GM12801 (cell line): ENCODE data around the gene CMYA5.

Experiments
- TF ChIP-seq, protein P1 (sequence below): IDR thresholded peaks from one replicate; pipeline ENCODE4 v1.5.1; 2011; ENCODE audit warnings: control low read depth; ENCODE audit not compliant: insufficient read length; ENCODE audit errors: extremely low read depth

The CMYA5 gene

DNA sequence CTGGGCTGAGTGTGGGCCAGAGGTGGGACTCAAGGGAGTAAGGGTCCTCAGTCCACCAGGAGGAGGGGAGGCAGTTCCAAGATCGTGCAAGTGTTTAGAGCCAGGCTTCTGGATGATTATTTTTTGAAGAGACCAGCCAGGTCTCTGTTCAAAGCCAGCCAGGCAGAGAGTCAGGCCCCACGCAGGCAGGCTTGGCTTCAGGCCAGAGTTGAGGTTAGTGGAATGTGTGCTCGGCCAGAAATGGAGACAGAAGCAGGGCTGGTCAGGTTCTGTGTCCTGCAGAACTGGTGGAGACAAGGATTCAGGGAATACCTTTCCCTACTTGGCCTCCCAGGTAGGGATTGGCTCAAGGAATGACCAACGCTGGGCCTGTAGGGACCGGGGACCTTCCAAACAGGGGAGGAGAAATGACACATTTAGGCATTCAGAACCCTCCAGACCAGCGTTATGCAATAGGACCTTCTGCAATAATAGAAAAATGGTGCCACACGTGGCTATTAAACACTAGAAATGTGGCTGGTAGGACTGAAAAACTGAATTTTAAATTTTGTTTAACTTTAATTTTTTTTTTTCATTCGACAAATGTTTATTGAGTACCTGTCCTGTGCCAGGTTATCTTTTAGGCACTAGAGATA lies 106.2 kb downstream of the CMYA5 start:
- TF ChIP-seq, protein P1, sequence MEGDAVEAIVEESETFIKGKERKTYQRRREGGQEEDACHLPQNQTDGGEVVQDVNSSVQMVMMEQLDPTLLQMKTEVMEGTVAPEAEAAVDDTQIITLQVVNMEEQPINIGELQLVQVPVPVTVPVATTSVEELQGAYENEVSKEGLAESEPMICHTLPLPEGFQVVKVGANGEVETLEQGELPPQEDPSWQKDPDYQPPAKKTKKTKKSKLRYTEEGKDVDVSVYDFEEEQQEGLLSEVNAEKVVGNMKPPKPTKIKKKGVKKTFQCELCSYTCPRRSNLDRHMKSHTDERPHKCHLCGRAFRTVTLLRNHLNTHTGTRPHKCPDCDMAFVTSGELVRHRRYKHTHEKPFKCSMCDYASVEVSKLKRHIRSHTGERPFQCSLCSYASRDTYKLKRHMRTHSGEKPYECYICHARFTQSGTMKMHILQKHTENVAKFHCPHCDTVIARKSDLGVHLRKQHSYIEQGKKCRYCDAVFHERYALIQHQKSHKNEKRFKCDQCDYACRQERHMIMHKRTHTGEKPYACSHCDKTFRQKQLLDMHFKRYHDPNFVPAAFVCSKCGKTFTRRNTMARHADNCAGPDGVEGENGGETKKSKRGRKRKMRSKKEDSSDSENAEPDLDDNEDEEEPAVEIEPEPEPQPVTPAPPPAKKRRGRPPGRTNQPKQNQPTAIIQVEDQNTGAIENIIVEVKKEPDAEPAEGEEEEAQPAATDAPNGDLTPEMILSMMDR, result no peak

DNA sequence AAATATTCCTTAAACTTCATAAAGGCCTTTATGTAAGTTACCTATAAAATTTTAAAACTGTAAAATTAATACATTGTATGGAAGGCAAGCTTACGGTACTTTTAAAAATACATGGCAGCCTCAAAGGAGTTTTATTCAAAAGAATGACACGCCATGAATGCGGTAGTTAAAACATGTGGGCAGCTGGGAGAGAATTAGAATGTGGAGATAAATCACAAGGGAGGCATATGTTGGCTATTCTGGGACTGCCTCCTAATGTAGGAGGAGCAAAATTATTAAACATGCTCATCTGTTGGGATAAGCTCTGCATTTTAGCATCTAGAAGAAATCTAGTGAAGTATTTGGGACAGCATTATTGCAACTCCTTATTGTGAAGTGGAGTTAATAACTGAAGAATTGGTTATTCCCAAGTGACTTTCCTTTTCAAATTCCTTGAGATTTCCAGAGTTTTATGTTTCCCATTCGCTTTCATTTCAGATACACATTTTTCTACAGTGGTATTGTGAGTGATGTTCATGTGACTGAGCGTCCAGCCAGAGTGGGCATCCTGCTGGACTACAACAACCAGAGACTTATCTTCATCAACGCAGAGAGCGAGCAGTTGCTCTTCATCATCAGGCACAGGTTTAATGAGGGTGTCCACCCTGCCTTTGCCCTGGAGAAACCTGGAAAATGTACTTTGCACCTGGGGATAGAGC lies 109.4 kb downstream of the CMYA5 start:
- TF ChIP-seq, protein P1, result no peak

DNA sequence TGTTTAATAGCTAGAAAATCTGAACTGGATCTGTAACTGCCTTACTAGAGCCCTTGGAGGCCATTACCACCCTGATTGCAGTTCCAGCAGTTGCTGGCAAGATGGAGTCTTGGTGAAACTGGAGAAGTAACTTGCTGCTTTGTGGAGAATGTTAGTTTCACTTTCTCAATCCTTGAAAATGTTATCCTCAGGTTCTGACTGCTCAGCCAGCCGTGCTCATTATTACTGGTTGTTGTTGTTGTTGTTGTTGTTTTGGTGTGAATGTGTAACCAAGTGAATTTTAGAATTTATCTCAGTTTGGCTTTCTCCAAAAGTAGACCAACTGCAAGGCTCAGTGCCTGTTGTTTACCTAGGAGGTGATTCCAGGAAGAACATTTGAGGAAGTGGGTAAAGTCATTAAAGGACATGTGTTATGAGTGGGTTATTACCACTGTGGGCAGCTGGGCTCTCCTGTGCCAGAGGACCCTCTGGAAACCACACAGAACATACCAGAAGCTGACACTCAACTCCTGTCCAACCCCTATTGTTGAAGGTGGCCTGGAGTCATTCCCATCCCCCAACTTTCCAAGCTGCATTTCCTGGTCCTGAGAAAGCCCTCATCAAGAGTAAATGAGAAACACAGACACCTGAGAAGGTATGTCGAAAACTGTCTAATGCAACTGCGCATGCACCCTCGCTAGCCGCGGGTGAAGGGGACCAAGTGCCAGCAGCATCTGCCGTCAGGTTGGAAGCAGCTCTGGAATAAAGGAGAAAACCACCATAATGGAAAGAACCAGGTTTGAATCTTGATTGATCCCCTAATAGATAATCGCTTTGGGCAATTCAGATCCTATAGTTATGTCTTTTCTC lies 111.6 kb downstream of the CMYA5 start:
- TF ChIP-seq, protein P1, result no peak

DNA sequence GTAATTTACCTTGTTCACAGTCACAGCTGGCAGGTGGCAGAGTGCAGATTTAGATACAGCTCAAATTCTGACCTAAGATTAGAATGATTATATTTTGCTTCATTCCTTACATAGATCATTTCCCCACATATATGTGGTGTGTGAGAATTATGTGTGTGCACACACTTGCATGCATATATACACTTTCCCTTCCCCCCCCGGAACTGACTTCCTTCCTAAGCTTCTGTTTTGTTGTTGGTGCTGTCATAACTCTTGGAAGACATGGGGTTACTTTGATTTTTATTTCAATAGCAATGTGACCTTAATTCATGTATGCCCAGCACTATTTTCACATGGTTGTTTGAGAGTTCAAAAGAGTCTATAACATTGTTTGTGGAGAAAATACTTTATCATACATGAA lies 112.8 kb downstream of the CMYA5 start:
- TF ChIP-seq, protein P1, result no peak

DNA sequence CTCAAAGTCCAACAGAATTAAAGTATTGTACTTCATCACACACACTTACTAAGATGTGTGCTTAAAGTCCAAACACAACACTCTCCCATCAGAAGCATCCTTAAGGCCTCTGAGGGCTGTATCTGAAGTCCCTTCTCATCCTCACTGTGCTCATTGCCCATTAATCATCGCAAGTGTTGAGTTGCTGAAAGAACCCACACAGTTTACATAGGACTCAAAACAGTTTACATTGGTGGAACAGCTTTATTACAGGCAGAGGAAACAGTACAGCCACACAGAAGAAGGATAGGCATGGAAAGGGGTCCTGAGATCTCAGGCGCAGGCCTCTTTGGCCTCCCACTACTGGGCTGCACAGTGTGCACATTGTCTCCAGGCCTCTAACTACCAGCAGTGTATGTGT lies 113.4 kb downstream of the CMYA5 start:
- TF ChIP-seq, protein P1, result no peak

DNA sequence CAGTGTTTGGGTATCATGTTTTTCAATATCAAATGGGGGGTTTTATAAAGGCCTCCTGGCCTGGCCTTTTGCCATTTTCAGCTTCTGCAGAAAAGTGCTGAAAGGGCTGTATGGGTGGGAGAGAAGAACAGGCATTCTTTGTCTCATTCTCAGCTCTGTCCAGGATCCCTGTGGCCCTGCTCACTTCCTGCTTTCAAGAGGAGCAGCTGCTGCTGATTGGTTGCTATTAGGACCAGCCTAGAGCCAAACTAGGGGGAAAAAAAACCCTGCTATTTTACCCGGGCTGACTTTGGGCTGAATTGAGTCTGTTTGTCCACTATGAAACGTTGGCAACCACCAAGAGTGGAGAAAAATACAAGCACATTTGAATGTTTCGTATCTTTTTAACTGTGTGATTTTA lies 117.1 kb downstream of the CMYA5 start:
- TF ChIP-seq, protein P1, result no peak

DNA sequence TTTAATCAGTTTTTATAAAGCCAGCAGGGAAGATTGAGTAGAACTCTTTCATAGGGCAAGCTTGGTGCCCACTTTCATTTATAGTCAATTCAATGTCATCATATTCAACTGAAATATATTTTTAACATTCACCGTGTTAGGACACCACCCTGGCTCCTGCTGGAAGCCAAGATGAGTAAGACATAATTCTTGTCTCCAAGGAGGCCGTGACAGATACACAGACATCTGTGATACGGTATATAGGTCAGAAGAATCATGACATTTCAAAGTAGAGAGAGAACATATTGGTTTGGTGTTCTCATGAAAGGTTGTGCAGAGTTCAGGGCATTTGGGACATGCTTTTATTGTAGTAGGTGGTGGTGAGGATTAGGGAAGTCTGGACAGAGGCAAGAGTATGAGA lies 120.1 kb downstream of the CMYA5 start:
- TF ChIP-seq, protein P1, result no peak
